ENCODE data around the gene DNMT1. TPM values are rescaled to one million over a fixed set of nuclear protein-coding genes. Genes with fewer than 3 reads are reported as not detected.

DNMT1 gene
- total RNA-seq, 2 donors from 2014 or later: 57.5 to 61.2 TPM

GRCh38 chr19:10235003-10235402 lies 40.2 kb upstream of the DNMT1 start:
- H3K27ac ChIP-seq: no peak overlapping the region
- no peak overlapping the region for H3K4me3 ChIP-seq
- H3K27me3 ChIP-seq (replicated peaks; ENCODE audit: insufficient read depth): no peaks in the 10 kb centered on the region
- DNase-seq (ENCODE audit: low spot score) (no peak), ATAC-seq (ENCODE audit: insufficient number of reproducible peaks, low FRiP score, low read depth) (no peak)
- H3K9me3 ChIP-seq: no peaks in the 10 kb centered on the region
- H3K4me1 ChIP-seq (ENCODE audit: control insufficient read depth in 1 of 2, low read depth in 2 of 2): peaks cover 0 to 14% of the 10 kb centered on the region in 2 donors
- no peaks in the 10 kb centered on the region for H3K36me3 ChIP-seq
- TF ChIP-seq, protein P1, sequence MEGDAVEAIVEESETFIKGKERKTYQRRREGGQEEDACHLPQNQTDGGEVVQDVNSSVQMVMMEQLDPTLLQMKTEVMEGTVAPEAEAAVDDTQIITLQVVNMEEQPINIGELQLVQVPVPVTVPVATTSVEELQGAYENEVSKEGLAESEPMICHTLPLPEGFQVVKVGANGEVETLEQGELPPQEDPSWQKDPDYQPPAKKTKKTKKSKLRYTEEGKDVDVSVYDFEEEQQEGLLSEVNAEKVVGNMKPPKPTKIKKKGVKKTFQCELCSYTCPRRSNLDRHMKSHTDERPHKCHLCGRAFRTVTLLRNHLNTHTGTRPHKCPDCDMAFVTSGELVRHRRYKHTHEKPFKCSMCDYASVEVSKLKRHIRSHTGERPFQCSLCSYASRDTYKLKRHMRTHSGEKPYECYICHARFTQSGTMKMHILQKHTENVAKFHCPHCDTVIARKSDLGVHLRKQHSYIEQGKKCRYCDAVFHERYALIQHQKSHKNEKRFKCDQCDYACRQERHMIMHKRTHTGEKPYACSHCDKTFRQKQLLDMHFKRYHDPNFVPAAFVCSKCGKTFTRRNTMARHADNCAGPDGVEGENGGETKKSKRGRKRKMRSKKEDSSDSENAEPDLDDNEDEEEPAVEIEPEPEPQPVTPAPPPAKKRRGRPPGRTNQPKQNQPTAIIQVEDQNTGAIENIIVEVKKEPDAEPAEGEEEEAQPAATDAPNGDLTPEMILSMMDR (IDR thresholded peaks at IDR 0.05): no peak

GRCh38 chr19:10233946-10234345 lies 39.2 kb upstream of the DNMT1 start:
- Histone ChIP-seq H3K4me3 (no peak overlapping the region), H3K36me3 (no peaks in the 10 kb centered on the region), H3K9me3 (no peaks in the 10 kb centered on the region), H3K27me3 (replicated peaks; ENCODE audit: insufficient read depth) (no peaks in the 10 kb centered on the region), H3K27ac (no peak overlapping the region), H3K4me1 (ENCODE audit: control insufficient read depth in 1 of 2, low read depth in 2 of 2) (peaks cover 0 to 22% of the 10 kb centered on the region in 2 donors)
- TF ChIP-seq, protein P1 (IDR thresholded peaks at IDR 0.05): no peak
- ATAC-seq (ENCODE audit: insufficient number of reproducible peaks, low FRiP score, low read depth) (no peak), DNase-seq (ENCODE audit: low spot score) (no peak)

GRCh38 chr19:10231612-10232228 lies 37.0 kb upstream of the DNMT1 start:
- Histone ChIP-seq H3K4me1 (ENCODE audit: control insufficient read depth in 1 of 2, low read depth in 2 of 2) (peaks cover 0 to 27% of the 10 kb centered on the region in 2 donors), H3K27ac (no peak overlapping the region)

GRCh38 chr19:10230861-10231611 lies 36.3 kb upstream of the DNMT1 start, which contains the start of gene S1PR2:
Gene S1PR2 (minus strand): TSS chr19:10231331. CDS start chr19:10224905, 6,426 bp downstream.
- Histone ChIP-seq H3K27me3 (replicated peaks; ENCODE audit: insufficient read depth) (no peaks in the 10 kb centered on the region), H3K4me1 (ENCODE audit: control insufficient read depth in 1 of 2, low read depth in 2 of 2) (peaks cover 0 to 32% of the 10 kb centered on the region in 2 donors), H3K4me3 (peak within 1 kb of the TSS; percentile 89), H3K36me3 (no peaks in the 10 kb centered on the region), H3K9me3 (no peaks in the 10 kb centered on the region), H3K27ac (peak within 1 kb of the TSS; percentile 47)
- no peak for DNase-seq (ENCODE audit: low spot score)
- TF ChIP-seq, protein P1 (IDR thresholded peaks at IDR 0.05): no peak
- no peak for ATAC-seq (ENCODE audit: insufficient number of reproducible peaks, low FRiP score, low read depth)

More at GRCh38 chr19:10231612-10232228, 37.0 kb upstream of the DNMT1 start:
- Histone ChIP-seq H3K4me3 (peak overlapping the region; percentile 89), H3K9me3 (no peaks in the 10 kb centered on the region), H3K27me3 (replicated peaks; ENCODE audit: insufficient read depth) (no peaks in the 10 kb centered on the region), H3K36me3 (no peaks in the 10 kb centered on the region)
- no peak for DNase-seq (ENCODE audit: low spot score)
- TF ChIP-seq, protein P1 (IDR thresholded peaks at IDR 0.05): no peak
- no peak for ATAC-seq (ENCODE audit: insufficient number of reproducible peaks, low FRiP score, low read depth)

GRCh38 chr19:10230173-10230860 lies 35.6 kb upstream of the DNMT1 start:
- ATAC-seq (ENCODE audit: insufficient number of reproducible peaks, low FRiP score, low read depth) (no peak), DNase-seq (ENCODE audit: low spot score) (no peak)
- no peaks in the 10 kb centered on the region for H3K36me3 ChIP-seq
- peaks cover 0 to 32% of the 10 kb centered on the region in 2 donors for H3K4me1 ChIP-seq (ENCODE audit: control insufficient read depth in 1 of 2, low read depth in 2 of 2)
- H3K27me3 ChIP-seq (replicated peaks; ENCODE audit: insufficient read depth): no peaks in the 10 kb centered on the region
- TF ChIP-seq, protein P1 (IDR thresholded peaks at IDR 0.05): no peak
- peak overlapping the region in 1 of 2 donors; percentile 47 for H3K27ac ChIP-seq
- peak overlapping the region; percentile 89 for H3K4me3 ChIP-seq
- H3K9me3 ChIP-seq: no peaks in the 10 kb centered on the region

Data from thoracic aorta (tissue), 2 donors.